ENCODE data around the gene PPA1. TPM values are rescaled to one million over a fixed set of nuclear protein-coding genes. Genes with fewer than 3 reads are reported as not detected.
"Not testable (repeated sequence)": the region's sequence is repeated elsewhere in the genome, so short reads cannot be mapped to it uniquely, and the experiment has no call there.

The PPA1 gene
- total RNA-seq, 2 experiments from 2014 or later, result 356 to 376 TPM

DNA sequence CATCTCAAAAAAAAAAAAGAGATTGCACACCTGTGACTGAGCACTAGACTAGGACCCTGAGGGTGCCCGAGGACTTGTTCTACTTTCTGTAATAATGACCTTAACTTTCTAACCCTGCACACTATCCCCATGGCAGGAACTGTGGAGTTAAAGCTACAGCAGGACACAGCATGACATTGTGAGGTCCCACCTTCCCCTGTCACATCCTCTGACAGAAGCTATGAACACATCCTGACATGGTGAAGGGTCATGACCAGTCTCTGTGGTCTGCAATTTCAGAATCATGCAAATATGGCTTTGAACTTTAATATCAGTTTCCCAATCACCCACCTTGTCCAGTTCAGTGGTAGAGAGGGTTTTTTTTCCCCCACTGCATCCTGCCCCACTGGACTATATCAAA lies 44.5 kb downstream of the PPA1 start:
- ChIA-PET CTCF (no interaction called here), POLR2A (no interaction called here)

DNA sequence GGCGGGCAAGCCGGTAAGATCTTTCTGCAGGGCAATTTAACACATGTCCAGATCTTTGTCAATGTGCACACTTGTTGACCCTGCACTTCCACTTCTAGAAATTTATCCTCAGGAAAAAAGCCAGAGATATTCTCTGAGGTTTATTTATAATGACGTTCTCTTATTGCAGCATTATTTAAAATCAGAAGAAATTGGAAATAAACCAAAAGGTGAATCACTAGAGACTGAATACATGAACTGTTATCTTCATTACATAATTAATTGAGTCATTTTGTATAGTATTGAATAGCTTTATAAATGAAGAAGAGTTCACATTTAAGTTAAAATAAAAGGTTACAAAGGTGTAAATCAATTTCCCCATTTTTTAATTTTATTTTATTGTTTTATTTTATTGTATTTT lies 46.7 kb downstream of the PPA1 start:
- POLR2A ChIA-PET, result interaction anchor here (0.5 kb wide), 1 partner anchor 16 kb away, joined by 6 read pairs; the partner anchor contains the start of gene SAR1A
- CTCF ChIA-PET, result no interaction called here

DNA sequence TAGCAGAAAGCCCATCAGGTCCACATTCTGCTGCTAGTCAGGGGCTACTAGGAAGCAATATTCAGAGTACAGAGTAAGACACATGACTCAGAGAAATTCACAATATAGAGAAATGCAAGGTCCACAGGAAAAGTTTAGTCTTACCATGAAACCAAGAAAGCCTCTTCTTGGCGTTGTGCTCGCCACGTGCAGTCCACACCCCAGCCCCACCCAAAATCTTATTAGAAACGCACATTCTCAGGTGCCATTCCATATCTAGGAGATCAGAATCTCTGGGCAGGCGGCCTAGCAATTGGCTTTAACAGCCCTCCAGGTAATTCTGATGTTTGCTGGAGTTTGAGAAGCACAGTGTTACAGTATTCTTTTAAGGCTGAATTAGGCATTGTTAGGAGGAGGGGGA lies 47.1 kb downstream of the PPA1 start:
- POLR2A ChIA-PET, result no interaction called here
- CTCF ChIA-PET, result no interaction called here

DNA sequence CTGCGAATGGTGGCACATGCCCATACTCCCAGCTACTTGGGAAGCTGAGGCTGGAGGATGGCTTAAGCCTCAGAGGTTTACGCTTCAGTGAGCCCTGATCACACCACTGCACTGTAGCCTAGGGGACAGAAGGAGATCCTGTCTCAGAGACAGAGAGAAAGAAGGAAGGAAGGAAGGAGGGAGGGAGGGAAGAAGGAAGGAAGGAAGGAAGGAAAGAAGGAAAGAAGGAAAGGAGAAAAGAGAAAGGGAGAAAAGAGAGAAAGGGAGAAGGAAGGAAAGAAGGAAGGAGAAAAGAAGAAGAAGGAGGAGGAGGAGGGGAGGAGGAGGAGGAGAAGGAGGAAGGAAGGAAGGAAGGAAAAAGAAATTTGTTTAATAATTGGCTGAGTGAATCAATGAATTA lies 49.9 kb downstream of the PPA1 start:
- ChIA-PET POLR2A (no interaction called here), CTCF (no interaction called here)

DNA sequence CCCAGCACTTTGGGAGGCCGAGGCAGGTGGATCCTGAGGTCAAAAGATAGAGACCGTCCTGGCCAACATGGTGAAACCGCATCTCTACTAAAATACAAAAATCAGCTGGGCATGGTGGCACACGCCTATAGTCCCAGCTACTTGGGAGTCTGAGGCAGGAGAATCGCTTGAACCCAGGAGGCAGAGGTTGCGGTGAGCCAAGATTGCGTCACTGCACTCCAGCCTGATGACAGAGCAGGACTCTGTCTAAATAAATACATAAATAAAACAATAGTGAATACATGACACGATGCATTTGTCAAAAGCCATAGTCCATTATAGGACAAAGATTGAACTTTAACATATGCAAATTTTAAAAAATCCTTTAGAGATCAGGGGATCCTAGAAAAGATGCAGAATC lies 54.0 kb downstream of the PPA1 start:
- CTCF ChIA-PET, POLR2A ChIA-PET: not testable (repeated sequence)

DNA sequence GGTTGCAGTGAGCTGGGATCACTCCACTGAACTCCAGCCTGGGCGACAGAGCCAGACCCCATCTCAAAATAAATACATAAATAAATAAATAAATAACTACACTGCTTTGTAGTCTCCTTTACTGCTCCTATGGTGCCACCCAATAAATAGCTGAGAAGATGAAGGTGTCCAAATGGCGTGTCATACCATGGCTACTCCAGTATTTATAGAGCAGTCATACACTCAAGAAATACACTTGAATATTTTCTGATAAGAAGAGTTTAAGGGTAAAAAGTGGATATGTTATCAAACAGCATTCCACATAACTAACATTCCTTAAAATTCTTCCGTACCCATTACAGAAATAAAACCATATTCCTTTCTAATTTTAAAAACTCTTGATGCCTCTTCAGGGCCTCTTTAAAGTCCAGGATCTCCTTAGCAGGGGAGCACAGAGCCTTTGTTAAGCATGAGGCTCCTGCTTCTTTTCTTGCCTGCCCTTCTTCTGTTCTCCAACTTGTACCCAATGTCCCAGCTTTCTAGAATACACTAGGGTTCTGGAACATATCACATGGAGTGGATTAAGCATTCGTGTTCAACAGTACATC lies 55.0 kb downstream of the PPA1 start:
- CTCF ChIA-PET, result interaction anchor here (0.6 kb wide), 1 partner anchor 326 kb away, joined by 3 read pairs; no protein-coding TSS in a partner anchor
- POLR2A ChIA-PET, result no interaction called here

DNA sequence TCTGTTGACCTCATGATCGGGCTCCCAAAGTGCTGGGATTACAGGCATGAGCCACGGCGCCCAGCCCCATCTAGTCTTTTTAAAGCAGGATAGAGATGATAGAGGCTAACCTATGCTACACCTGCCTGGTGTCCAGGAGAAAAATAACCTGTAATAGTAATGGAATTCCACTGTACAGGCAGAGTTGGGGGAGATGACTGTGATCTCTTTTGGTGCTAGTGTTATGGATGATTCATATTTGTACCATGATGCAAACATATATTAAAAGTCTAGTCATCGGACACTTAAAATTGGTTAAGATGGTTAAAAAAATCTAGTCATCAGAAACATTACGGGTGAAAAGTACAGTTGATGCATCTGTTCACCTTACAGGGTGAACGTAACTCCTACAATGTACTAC lies 56.8 kb downstream of the PPA1 start:
- ChIA-PET POLR2A (interaction anchor here (1.0 kb wide), 1 partner anchor 10 kb away, joined by 5 read pairs; no protein-coding TSS in a partner anchor), CTCF (no interaction called here)

DNA sequence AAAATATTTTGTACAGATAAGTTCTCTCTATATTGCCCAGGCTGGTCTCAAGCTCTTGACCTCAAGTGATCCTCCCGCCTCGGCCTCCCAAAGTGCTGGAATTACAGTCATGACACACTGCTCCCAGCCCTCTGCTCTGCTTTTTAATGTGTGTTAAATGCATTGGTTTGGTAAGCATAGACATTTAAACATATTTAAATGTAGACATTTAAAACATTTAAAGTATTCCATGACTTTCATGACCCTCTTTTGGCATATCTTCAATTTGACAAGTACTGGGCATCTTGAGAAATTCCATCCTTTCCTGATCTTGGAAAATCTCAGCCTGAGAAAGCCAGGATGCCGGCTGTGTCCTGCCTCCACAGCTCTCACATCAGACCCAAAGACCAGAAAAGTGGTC lies 57.7 kb downstream of the PPA1 start:
- CTCF ChIA-PET, result interaction anchor here (1.1 kb wide), 1 partner anchor 30 kb away, joined by 3 read pairs; no protein-coding TSS in a partner anchor
- POLR2A ChIA-PET, result interaction anchor here (1.0 kb wide), 1 partner anchor 9 kb away, joined by 5 read pairs; no protein-coding TSS in a partner anchor

DNA sequence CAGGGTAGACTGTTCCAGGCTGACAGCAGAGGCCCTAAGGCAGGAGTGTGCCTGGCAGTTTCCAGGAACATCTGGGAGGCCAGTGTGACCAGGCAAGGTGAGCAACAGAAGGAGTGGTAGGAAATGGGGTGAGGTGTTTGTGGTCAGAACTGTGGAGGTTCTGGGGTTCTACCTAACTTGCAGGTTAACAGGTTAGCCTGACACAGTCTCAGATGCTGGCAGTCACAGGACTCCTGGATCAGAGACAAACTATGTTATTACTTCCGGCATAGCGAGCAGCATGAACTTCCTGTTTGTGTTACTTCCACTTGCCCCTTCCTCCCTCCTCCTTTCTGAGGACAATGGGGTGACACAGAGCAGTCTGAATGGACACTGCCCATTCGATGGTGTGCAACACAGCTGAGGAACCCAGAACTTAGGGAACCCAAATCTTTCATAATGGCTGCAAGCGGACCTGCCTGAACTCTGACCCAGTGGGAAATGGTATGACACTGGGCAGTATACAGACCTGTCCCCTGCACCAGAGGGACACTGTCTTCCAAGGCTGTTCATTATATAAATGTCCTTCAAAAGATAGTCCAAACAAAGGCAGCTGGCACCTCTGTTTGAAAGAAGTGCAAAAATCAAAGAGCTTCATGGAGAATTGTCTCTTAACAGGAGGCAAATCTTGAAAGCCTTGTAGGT lies 59.0 kb downstream of the PPA1 start:
- POLR2A ChIA-PET, result no interaction called here
- CTCF ChIA-PET, result no interaction called here

DNA sequence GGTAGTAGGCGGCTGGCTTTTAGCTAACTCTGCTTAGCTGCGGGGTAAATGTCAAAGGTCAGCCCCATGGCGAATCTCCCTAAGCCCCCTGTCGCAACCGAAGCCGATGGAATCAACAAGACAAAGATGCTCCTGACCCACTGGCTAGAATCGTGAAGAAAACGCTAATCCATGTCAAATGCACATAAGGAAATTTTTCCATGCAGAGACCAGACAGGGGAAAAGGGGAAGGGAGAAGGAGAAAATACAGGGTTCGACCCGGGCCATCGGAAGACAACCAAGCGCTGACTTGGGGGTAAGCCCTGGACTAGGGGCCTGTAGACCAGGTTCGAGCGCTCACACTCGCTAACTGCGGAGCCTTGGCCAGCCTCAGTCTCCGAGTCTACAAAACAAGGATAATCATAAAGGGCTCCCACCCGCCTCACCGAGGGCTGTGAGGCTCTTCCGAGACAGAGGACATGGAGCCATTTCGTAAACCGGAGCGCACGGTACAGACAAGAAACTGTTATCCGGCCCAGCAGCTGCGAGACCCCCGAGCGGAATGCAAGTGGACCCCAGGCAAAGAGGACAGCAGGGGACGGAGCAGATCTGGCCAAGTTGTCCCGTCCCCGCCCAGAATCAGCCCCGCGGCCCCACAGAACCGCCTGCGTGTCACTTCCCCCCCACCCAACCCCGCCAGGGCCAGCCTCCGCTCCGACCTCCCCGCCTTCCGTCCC lies 63.4 kb downstream of the PPA1 start:
- ChIA-PET CTCF (interaction anchor here (0.9 to 5.3 kb wide), 3 partner anchors 18 to 77 kb away, joined by 3 to 23 read pairs (median 3); partner anchors contain the start of gene TYSND1), POLR2A (interaction anchor here (0.6 to 3.3 kb wide), 7 partner anchors 12 to 234 kb away, joined by 3 to 34 read pairs (median 4); partner anchors contain the start of genes PPA1 and TYSND1)

DNA sequence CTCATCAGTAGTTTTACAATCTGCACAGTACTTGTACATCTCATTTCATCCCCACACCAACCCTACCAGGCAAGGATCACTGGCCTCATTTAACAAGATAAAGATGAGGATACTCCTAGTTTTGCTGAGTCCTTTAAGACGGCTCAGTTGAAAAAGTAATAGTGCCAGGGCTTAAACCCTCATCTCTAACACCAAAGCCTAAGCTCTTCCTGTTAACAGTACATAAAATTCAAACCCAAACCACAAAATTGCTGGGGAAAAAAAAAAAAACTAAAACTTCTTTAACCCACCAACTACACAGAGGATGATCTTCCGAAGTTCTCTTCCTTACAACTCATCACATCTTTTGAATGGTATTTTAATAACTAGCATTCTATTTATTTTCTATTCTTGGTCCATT lies 64.2 kb downstream of the PPA1 start:
- ChIA-PET CTCF (interaction anchor here (5.3 kb wide), 1 partner anchor 22 kb away, joined by 23 read pairs; the partner anchor contains the start of gene TYSND1), POLR2A (interaction anchor here (1.1 to 3.3 kb wide), 2 partner anchors 23 to 63 kb away, joined by 3 to 34 read pairs; partner anchors contain the start of gene TYSND1)

DNA sequence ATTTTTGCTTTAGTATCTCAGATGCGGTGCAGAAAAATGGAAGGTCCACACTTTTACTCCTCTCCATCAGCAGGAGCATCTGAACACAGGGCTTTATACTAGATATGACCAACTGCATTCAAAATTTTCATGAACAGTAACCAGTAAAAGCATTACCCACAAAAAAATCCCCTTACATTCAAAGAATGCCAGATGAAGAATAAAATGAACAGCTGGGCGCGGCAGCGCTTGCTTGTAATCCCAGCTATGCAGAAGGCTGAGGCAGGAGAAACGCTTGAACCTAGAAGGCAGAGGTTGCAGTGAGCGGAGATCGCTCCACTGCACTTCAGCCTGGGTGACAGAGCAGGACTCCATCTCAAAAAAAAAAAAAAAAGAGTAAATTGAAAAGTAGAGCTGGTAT lies 66.0 kb downstream of the PPA1 start:
- CTCF ChIA-PET, result interaction anchor here (0.6 to 5.3 kb wide), 4 partner anchors 21 to 956 kb away, joined by 3 to 23 read pairs (median 3); partner anchors contain the start of gene TYSND1
- POLR2A ChIA-PET, result interaction anchor here (0.5 to 1.1 kb wide), 5 partner anchors 9 to 411 kb away, joined by 3 to 6 read pairs (median 4); partner anchors contain the start of gene TYSND1

DNA sequence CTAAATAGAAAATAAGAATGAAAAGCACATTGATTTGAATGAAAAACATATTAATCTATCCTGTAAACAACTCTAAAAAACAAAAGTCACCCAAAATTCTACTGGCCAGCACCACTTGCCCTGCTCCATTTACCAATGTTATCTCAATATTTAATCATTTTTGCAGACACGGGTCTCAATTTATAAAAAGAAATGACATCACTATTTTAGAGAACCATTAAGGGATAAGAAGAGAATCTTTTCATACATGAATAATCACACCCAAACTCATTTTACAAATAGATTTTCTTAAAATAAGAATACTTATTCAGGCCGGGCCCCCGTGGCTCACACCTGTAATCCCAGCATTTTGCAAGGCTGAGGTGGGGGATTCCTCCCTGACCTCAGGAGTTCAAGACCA lies 66.8 kb downstream of the PPA1 start:
- CTCF ChIA-PET, result interaction anchor here (0.7 to 5.3 kb wide), 3 partner anchors 20 to 956 kb away, joined by 3 to 23 read pairs (median 3); partner anchors contain the start of gene TYSND1

DNA sequence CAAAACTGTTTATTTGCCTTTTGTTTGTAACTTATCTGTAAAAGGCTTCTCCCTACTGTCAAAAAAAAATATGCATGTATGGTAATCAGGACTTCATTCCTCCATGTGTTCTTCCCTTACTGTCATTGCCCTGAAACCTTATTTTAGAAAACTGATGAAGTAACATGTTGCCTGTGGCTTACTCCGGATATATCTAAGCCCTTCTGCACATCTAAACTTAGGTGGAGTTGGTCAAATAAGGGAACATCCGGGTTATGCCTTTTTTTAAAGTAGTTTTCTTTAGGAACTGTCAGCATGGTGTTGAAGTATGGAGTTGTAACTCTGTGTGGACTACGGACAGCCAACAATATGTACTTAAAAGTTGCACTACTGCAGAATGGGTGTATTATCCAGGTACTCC lies 69.1 kb downstream of the PPA1 start:
- POLR2A ChIA-PET, result no interaction called here
- CTCF ChIA-PET, result no interaction called here

More for the DNA sequence above, 66.8 kb downstream of the PPA1 start:
- POLR2A ChIA-PET, result interaction anchor here (0.7 to 0.8 kb wide), 2 partner anchors 9 to 412 kb away, joined by 5 to 6 read pairs; no protein-coding TSS in a partner anchor

DNA sequence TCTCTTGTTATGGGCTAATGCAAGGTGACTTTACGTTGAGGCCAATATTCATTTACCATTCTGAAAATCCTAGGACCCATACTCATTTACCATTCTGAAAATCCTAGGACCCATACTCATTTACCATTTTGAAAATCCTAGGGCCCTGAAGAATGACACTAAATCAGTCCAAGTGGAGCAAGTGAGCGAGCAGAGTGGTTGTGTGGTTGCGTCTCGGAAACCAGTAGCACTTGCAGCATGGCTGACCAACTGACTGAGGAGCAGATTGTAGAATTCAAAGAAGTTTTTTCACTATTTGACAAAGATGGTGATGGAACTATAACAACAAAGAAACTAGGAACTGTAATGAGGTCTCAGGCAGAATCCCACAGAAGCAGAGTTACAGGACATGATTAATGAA lies 69.8 kb downstream of the PPA1 start:
- CTCF ChIA-PET, result interaction anchor here (0.7 to 1.0 kb wide), 2 partner anchors 12 to 69 kb away, joined by 3 to 5 read pairs; no protein-coding TSS in a partner anchor
- POLR2A ChIA-PET, result interaction anchor here (0.6 to 0.8 kb wide), 4 partner anchors 13 to 71 kb away, joined by 3 to 4 read pairs (median 3); no protein-coding TSS in a partner anchor

DNA sequence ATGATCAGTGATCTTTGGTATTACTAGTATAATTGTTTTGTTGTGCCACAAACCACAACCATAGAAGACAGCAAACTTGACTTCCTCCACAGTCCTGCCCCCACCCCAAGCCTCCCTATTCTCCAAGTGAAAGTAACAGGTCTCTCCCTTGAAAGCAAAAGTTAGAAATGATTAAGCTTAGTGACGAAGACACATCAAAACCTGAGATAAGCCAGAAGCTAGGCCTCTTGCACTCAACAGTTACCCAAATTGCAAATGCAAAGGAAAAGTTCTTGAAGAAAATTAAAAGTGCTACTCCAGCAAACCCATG lies 70.4 kb downstream of the PPA1 start:
- POLR2A ChIA-PET, result interaction anchor here (0.6 to 0.8 kb wide), 4 partner anchors 13 to 70 kb away, joined by 3 to 4 read pairs (median 3); no protein-coding TSS in a partner anchor
- CTCF ChIA-PET, result interaction anchor here (0.7 to 1.0 kb wide), 2 partner anchors 11 to 69 kb away, joined by 3 to 5 read pairs; no protein-coding TSS in a partner anchor

DNA sequence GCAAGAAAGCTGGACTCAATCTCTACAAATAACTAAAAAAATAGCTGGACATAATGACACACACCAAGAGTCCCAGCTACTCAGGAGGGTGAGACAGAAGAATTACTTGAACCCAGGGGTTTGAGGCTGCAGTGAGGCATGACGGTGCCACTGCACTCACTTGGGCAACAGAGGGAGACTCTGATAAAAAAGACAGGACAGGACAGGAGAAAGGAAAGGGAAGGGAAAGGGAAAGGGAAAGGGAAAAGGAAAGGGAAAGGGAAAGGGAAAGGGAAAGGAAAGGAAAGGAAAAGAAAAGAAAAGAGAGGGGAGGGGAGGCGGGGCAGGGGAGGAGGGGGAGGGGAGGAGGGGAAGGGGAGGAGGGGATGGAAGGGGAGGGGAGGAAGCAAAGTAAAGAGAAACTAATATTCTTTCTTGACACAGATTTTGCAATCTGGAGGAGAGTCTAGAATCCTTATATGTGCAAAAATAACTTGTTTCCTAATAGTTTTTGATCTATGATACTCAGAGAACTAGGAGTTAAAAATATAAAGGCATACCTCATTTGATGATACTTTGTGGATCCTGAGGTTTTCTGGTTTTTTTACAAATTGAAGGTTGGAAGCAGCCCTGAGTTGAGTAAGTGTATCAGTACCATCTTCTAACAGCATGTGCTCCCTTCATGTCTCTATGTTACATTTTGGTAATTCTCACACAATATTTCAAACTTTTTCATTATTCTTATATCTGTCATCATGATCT lies 70.9 kb downstream of the PPA1 start:
- ChIA-PET CTCF (interaction anchor here (0.7 to 1.2 kb wide), 3 partner anchors 11 to 70 kb away, joined by 3 to 5 read pairs (median 3); no protein-coding TSS in a partner anchor), POLR2A (no interaction called here)

DNA sequence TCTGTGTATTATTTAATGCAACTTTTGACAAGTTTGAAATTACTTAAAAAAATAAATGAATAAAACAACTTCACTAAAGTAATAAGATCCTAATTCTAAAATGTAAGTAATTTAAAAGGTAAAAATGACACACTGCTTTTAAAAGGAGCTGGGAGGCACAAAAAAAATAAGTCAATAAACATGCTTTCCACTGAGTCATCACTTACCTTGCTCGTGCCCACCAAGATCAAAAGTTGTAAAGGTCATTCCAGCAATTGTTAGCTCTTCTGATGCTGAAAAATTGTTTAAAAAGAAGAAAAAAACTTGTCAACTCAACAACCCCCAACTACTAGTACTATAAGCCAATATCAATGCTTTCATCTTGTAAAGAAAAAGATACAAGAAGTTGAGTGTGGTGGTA lies 72.4 kb downstream of the PPA1 start:
- ChIA-PET POLR2A (interaction anchor here (1.1 to 1.6 kb wide), 2 partner anchors 9 to 14 kb away, joined by 4 to 8 read pairs; partner anchors contain the start of gene TYSND1), CTCF (interaction anchor here (1.3 kb wide), 1 partner anchor 14 kb away, joined by 5 read pairs; the partner anchor contains the start of gene TYSND1)

DNA sequence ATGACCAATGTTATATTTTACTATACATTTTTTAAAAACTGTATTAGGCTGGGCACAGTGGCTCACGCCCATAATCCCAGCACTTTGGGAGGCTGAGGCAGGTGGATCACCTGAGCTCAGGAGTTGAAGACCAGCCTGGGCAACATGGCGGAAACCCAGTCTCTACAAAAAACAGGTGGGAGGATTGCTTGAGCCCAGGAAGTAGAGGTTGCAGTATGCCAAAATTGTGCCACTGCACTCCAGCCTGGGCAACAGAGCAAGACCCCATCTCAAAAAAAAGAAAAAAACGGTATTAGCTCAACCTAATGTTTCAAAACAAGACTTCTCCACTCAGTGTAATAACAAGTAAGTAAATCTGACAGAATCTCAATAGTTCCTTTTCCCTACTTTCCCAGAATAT lies 73.9 kb downstream of the PPA1 start:
- POLR2A ChIA-PET, result interaction anchor here (0.7 kb wide), 1 partner anchor 22 kb away, joined by 3 read pairs; no protein-coding TSS in a partner anchor
- CTCF ChIA-PET, result not testable (repeated sequence)

Data from activated CD8-positive, alpha-beta memory T cell treated with anti-CD3 and anti-CD28 coated beads for 36 hours (primary cell).